Measurements from ENCODE around the gene ORC6. TPM values are rescaled to one million over a fixed set of nuclear protein-coding genes. Genes with fewer than 3 reads are reported as not detected.

The ORC6 gene
- total RNA-seq, 1 experiment from 2014 or later = 95.1 TPM

DNA sequence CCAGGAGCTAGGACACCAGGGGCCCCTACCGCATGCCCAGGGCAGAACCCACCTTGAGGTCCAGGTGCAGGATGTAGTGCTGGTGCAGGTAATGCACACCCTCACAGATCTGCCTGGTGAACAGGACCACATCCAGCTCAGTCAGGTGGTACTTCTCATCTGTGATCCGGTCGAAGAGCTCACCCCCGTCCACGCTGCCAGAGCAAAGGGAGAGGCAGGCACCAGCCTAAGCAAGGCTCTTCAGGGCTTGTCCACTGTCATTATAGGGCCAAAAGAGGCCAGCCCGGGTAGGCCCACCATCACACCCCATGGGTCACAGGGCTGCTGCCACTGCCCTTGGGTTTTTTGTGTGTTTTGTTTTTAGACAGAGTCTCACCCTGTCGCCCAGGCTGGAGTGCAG lies 37.7 kb downstream of the ORC6 start:
- Histone ChIP-seq H3K9me3 (ENCODE audit: low read depth, low read length, poor library complexity, severe bottlenecking) (peaks cover 4% of the 10 kb centered on the region), H3K36me3 (ENCODE audit: insufficient read depth, low read length, poor library complexity, severe bottlenecking) (no peaks in the 10 kb centered on the region), H3K4me1 (ENCODE audit: insufficient read depth, low read length, poor library complexity, severe bottlenecking) (no peaks in the 10 kb centered on the region), H3K27ac (ENCODE audit: low read depth, low read length, poor library complexity, severe bottlenecking) (no peak overlapping the region), H3K4me3 (ENCODE audit: low read depth, low read length, poor library complexity, severe bottlenecking) (no peak overlapping the region), H3K27me3 (replicated peaks; ENCODE audit: insufficient read depth, low read depth, low read length, poor library complexity) (no peaks in the 10 kb centered on the region)
- ChIA-PET POLR2A (ENCODE audit: low non-redundant PET) (no interaction called here), CTCF (no interaction called here)
- no TSS peak for BruUV-seq (replicated peaks)
- intact Hi-C loops (cut with micrococcal nuclease; ENCODE audit: unreplicated experiment) = no loop called here
- TF ChIP-seq, protein P1, sequence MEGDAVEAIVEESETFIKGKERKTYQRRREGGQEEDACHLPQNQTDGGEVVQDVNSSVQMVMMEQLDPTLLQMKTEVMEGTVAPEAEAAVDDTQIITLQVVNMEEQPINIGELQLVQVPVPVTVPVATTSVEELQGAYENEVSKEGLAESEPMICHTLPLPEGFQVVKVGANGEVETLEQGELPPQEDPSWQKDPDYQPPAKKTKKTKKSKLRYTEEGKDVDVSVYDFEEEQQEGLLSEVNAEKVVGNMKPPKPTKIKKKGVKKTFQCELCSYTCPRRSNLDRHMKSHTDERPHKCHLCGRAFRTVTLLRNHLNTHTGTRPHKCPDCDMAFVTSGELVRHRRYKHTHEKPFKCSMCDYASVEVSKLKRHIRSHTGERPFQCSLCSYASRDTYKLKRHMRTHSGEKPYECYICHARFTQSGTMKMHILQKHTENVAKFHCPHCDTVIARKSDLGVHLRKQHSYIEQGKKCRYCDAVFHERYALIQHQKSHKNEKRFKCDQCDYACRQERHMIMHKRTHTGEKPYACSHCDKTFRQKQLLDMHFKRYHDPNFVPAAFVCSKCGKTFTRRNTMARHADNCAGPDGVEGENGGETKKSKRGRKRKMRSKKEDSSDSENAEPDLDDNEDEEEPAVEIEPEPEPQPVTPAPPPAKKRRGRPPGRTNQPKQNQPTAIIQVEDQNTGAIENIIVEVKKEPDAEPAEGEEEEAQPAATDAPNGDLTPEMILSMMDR (conservative IDR thresholded peaks at IDR 0.05; ENCODE audit: low read depth, low read length) = no peak
- no peak for TF ChIP-seq EZH2 (IDR thresholded peaks at IDR 0.05; ENCODE audit: borderline replicate concordance, low read depth, low read length, poor library complexity, severe bottlenecking)
- no peak for DNase-seq (ENCODE audit: low spot score)

- Histone ChIP-seq H3K9me3 (ENCODE audit: low read depth, low read length, poor library complexity, severe bottlenecking) (peaks cover 4% of the 10 kb centered on the region), H3K4me3 (ENCODE audit: low read depth, low read length, poor library complexity, severe bottlenecking) (no peak overlapping the region), H3K27me3 (replicated peaks; ENCODE audit: insufficient read depth, low read depth, low read length, poor library complexity) (no peaks in the 10 kb centered on the region), H3K36me3 (ENCODE audit: insufficient read depth, low read length, poor library complexity, severe bottlenecking) (no peaks in the 10 kb centered on the region), H3K4me1 (ENCODE audit: insufficient read depth, low read length, poor library complexity, severe bottlenecking) (no peaks in the 10 kb centered on the region), H3K27ac (ENCODE audit: low read depth, low read length, poor library complexity, severe bottlenecking) (no peak overlapping the region)
- no peak for DNase-seq (ENCODE audit: low spot score)
- no TSS peak for BruUV-seq (replicated peaks)
- POLR2A ChIA-PET (ENCODE audit: low non-redundant PET) = no interaction called here
- CTCF ChIA-PET = no interaction called here
- TF ChIP-seq, protein P1 (conservative IDR thresholded peaks at IDR 0.05; ENCODE audit: low read depth, low read length) = no peak
- no peak for TF ChIP-seq EZH2 (IDR thresholded peaks at IDR 0.05; ENCODE audit: borderline replicate concordance, low read depth, low read length, poor library complexity, severe bottlenecking)
- intact Hi-C loops (cut with micrococcal nuclease; ENCODE audit: unreplicated experiment) = no loop called here
Observed at GRCh38 chr16:46727630-46728029, 38.2 kb downstream of the ORC6 start.

GRCh38 chr16:46728806-46729205 lies 39.3 kb downstream of the ORC6 start:
- Histone ChIP-seq H3K27ac (ENCODE audit: low read depth, low read length, poor library complexity, severe bottlenecking) (no peak overlapping the region), H3K27me3 (replicated peaks; ENCODE audit: insufficient read depth, low read depth, low read length, poor library complexity) (no peaks in the 10 kb centered on the region), H3K9me3 (ENCODE audit: low read depth, low read length, poor library complexity, severe bottlenecking) (peaks cover 4% of the 10 kb centered on the region), H3K4me1 (ENCODE audit: insufficient read depth, low read length, poor library complexity, severe bottlenecking) (no peaks in the 10 kb centered on the region), H3K4me3 (ENCODE audit: low read depth, low read length, poor library complexity, severe bottlenecking) (no peak overlapping the region), H3K36me3 (ENCODE audit: insufficient read depth, low read length, poor library complexity, severe bottlenecking) (no peaks in the 10 kb centered on the region)
- CTCF ChIA-PET = no interaction called here
- intact Hi-C loops (cut with micrococcal nuclease; ENCODE audit: unreplicated experiment) = no loop called here
- no peak for DNase-seq (ENCODE audit: low spot score)
- TF ChIP-seq, protein P1 (conservative IDR thresholded peaks at IDR 0.05; ENCODE audit: low read depth, low read length) = no peak
- TF ChIP-seq EZH2 (IDR thresholded peaks at IDR 0.05; ENCODE audit: borderline replicate concordance, low read depth, low read length, poor library complexity, severe bottlenecking) = no peak
- POLR2A ChIA-PET (ENCODE audit: low non-redundant PET) = no interaction called here
- BruUV-seq (replicated peaks) = no TSS peak

All from A673 (cell line).